Adrenal gland (tissue), 5 donors: Measurements from ENCODE around the gene KRTAP26-1.

Source experiments
- POLR2A ChIP-seq, 2 donors: fragments of 450-650 bp; IDR thresholded peaks; one replicate each; pipeline ENCODE4 v1.6.1; 2017; ENCODE audit warnings: antibody characterized with exemption in 2 of 2, mild to moderate bottlenecking in 2 of 2, moderate library complexity in 1 of 2
- TF ChIP-seq, protein P1 (sequence below), 6 experiments: fragments of 450-650 bp in 4 of 6; fragments of 200-600 bp in 2 of 6; sonication (generic) in 1 of 6; IDR thresholded peaks; 1 replicate in 5 of 6; 2 replicates in 1 of 6; pipeline versions ENCODE4 v1.5.1 to v1.8.0; 2016 to 2021; ENCODE audit warnings: antibody characterized with exemption in 6 of 6, mild to moderate bottlenecking in 2 of 6, moderate library complexity in 1 of 6
- donor health status: DM: no; HTN: no; CAD: no.

DNA sequence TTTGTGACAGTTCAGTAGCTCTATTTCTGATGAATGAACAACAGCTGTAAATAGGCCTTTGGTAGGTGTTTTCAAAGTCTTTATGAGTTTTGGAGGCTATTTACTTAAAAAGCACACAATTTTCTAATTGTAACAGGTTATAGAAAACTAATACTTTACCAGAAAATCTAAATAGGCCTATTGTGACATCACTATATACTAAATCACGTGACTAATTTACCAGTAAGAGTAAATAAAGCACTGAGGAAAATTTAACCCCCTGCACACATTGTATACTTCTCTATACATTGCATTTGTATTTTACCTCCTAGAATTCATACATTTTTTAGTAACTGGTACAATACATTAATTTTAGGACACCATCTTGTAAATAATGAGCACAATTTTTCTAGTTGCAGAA lies 15.0 kb downstream of the KRTAP26-1 start:
- TF ChIP-seq, protein P1, sequence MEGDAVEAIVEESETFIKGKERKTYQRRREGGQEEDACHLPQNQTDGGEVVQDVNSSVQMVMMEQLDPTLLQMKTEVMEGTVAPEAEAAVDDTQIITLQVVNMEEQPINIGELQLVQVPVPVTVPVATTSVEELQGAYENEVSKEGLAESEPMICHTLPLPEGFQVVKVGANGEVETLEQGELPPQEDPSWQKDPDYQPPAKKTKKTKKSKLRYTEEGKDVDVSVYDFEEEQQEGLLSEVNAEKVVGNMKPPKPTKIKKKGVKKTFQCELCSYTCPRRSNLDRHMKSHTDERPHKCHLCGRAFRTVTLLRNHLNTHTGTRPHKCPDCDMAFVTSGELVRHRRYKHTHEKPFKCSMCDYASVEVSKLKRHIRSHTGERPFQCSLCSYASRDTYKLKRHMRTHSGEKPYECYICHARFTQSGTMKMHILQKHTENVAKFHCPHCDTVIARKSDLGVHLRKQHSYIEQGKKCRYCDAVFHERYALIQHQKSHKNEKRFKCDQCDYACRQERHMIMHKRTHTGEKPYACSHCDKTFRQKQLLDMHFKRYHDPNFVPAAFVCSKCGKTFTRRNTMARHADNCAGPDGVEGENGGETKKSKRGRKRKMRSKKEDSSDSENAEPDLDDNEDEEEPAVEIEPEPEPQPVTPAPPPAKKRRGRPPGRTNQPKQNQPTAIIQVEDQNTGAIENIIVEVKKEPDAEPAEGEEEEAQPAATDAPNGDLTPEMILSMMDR (IDR thresholded peaks at IDR 0.05), result no peak
- no peak for TF ChIP-seq POLR2A (IDR thresholded peaks at IDR 0.05)
